Tibial artery (tissue), 4 donors: ENCODE measurements around the gene ITGB3BP.

Source experiments
- DNase-seq, 2 donors: peaks; one replicate each; pipeline ENCODE4 v3.0.0-alpha.2; 2019
- H3K27ac ChIP-seq, 2 donors: fragments of 200-600 bp; sonication (generic) in 1 of 2; 1 replicate in 1 of 2; 2 replicates in 1 of 2; pipeline ENCODE4 v1.5.1; 2018 to 2019; ENCODE audit warnings: mild to moderate bottlenecking in 1 of 2
- H3K27me3 ChIP-seq, 2 donors: fragments of 200-600 bp; sonication (generic) in 1 of 2; one replicate each; pipeline versions ENCODE4 v1.5.1 to v1.6.0; 2016 to 2019
- H3K36me3 ChIP-seq, 3 donors: fragments of 200-600 bp; sonication (generic) in 2 of 3; one replicate each; pipeline ENCODE4 v1.5.1; 2016 to 2019; ENCODE audit warnings: mild to moderate bottlenecking in 2 of 3
- H3K4me1 ChIP-seq, 4 donors: fragments of 200-600 bp; sonication (generic) in 2 of 4; 1 replicate in 3 of 4; 2 replicates in 1 of 4; pipeline ENCODE4 v1.5.1; 2016 to 2019
- H3K4me3 ChIP-seq, 2 donors: fragments of 200-600 bp; sonication (generic) in 1 of 2; 1 replicate in 1 of 2; 2 replicates in 1 of 2; pipeline ENCODE4 v1.5.1; 2018 to 2019; ENCODE audit warnings: mild to moderate bottlenecking in 2 of 2
- H3K9me3 ChIP-seq, 3 donors: fragments of 200-600 bp; sonication (generic) in 1 of 3; one replicate each; pipeline ENCODE4 v1.5.1; 2016 to 2019
- intact Hi-C: fragments of 100-400 bp; cut with DNase I; formaldehyde crosslinking; loops from one replicate; pipeline ENCODE4 v1.15.0; 2023; ENCODE audit warnings: low total_unique reads
- TF ChIP-seq, protein P1 (sequence below), 2 experiments: fragments of 200-600 bp in 1 of 2; fragments of 450-650 bp in 1 of 2; IDR thresholded peaks; one replicate each; pipeline ENCODE4 v1.5.1; 2017 to 2019; ENCODE audit warnings: antibody characterized with exemption in 2 of 2, mild to moderate bottlenecking in 1 of 2, moderate library complexity in 1 of 2

The ITGB3BP gene

GRCh38 chr1:63545780-63546179, 22.8 kb upstream of the ITGB3BP start:
- no peak overlapping the region for H3K27ac ChIP-seq
- H3K9me3 ChIP-seq, result no peaks in the 10 kb centered on the region
- no peaks in the 10 kb centered on the region for H3K27me3 ChIP-seq
- H3K4me1 ChIP-seq, result no peaks in the 10 kb centered on the region
- TF ChIP-seq, protein P1, sequence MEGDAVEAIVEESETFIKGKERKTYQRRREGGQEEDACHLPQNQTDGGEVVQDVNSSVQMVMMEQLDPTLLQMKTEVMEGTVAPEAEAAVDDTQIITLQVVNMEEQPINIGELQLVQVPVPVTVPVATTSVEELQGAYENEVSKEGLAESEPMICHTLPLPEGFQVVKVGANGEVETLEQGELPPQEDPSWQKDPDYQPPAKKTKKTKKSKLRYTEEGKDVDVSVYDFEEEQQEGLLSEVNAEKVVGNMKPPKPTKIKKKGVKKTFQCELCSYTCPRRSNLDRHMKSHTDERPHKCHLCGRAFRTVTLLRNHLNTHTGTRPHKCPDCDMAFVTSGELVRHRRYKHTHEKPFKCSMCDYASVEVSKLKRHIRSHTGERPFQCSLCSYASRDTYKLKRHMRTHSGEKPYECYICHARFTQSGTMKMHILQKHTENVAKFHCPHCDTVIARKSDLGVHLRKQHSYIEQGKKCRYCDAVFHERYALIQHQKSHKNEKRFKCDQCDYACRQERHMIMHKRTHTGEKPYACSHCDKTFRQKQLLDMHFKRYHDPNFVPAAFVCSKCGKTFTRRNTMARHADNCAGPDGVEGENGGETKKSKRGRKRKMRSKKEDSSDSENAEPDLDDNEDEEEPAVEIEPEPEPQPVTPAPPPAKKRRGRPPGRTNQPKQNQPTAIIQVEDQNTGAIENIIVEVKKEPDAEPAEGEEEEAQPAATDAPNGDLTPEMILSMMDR (IDR thresholded peaks at IDR 0.05), result no peak
- H3K4me3 ChIP-seq, result no peak overlapping the region
- peaks cover 3 to 20% (median 7%) of the 10 kb centered on the region in 3 donors for H3K36me3 ChIP-seq
- intact Hi-C loops, result no loop called here
- DNase-seq, result no peak

DNA sequence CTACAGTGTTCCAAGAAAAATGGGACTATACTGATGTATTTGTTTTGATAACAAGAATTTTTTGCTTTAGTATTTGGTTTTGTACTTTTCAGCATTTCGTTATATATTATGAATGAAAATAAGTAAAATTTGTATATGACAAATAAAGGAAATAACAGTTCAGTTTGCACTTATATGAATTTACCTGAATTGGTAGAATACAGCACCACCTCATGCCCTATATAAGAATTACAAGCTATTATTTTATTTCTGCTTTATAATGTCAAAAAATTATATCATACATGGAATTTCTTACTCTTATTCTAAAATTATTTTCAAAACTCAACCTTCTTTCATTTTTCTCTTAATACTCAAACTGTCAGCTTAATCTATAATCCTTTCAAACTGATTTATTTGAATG, 14.9 kb upstream of the ITGB3BP start:
- DNase-seq, result no peak
- no peaks in the 10 kb centered on the region for H3K27me3 ChIP-seq
- no peaks in the 10 kb centered on the region for H3K9me3 ChIP-seq
- H3K36me3 ChIP-seq, result peaks cover 5 to 13% (median 7%) of the 10 kb centered on the region in 3 donors
- H3K4me1 ChIP-seq, result no peaks in the 10 kb centered on the region
- TF ChIP-seq, protein P1 (IDR thresholded peaks at IDR 0.05), result no peak
- intact Hi-C loops, result no loop called here
- H3K4me3 ChIP-seq, result no peak overlapping the region
- no peak overlapping the region for H3K27ac ChIP-seq

GRCh38 chr1:63537006-63537405, 14.0 kb upstream of the ITGB3BP start:
- intact Hi-C loops, result no loop called here
- TF ChIP-seq, protein P1 (IDR thresholded peaks at IDR 0.05), result no peak
- Histone ChIP-seq H3K9me3 (no peaks in the 10 kb centered on the region), H3K4me1 (no peaks in the 10 kb centered on the region), H3K4me3 (no peak overlapping the region), H3K36me3 (peaks cover 5 to 20% (median 10%) of the 10 kb centered on the region in 3 donors), H3K27me3 (no peaks in the 10 kb centered on the region), H3K27ac (no peak overlapping the region)
- no peak for DNase-seq

DNA sequence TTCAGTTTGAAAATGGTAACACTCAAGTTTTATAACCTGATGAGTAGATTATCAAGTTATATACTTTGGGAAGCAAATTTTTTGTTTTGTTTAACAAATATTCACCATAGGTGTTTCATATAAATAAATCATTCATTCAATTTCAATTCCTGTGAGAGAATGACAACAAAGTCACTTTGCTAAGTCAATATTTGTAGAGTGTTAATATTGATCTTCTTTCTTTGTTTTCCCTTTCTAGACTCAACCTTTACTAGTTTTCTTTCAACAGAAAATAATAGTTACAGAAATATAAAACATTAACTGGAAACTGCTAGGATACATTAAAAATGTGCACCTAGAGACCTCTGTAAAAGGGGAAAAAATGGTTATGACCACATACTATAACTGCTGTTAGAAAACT, 11.4 kb upstream of the ITGB3BP start:
- intact Hi-C loops, result no loop called here
- H3K36me3 ChIP-seq, result peaks cover 5 to 13% (median 10%) of the 10 kb centered on the region in 3 donors
- TF ChIP-seq, protein P1 (IDR thresholded peaks at IDR 0.05), result no peak
- H3K4me3 ChIP-seq, result no peak overlapping the region
- no peaks in the 10 kb centered on the region for H3K9me3 ChIP-seq
- H3K27me3 ChIP-seq, result no peaks in the 10 kb centered on the region
- no peaks in the 10 kb centered on the region for H3K4me1 ChIP-seq
- no peak overlapping the region for H3K27ac ChIP-seq
- DNase-seq, result no peak

- TF ChIP-seq, protein P1 (IDR thresholded peaks at IDR 0.05), result no peak
- Histone ChIP-seq H3K27ac (no peak overlapping the region), H3K36me3 (peaks cover 5 to 13% (median 10%) of the 10 kb centered on the region in 3 donors), H3K4me1 (no peaks in the 10 kb centered on the region), H3K4me3 (no peak overlapping the region), H3K27me3 (no peaks in the 10 kb centered on the region), H3K9me3 (no peaks in the 10 kb centered on the region)
- intact Hi-C loops, result no loop called here
- DNase-seq, result no peak
These were observed 10.9 kb upstream of the ITGB3BP start for GRCh38 chr1:63533931-63534330.

GRCh38 chr1:63532727-63533126, 9.7 kb upstream of the ITGB3BP start:
- H3K27ac ChIP-seq, result no peak overlapping the region
- DNase-seq, result no peak
- H3K9me3 ChIP-seq, result no peaks in the 10 kb centered on the region
- intact Hi-C loops, result no loop called here
- TF ChIP-seq, protein P1 (IDR thresholded peaks at IDR 0.05), result no peak
- no peaks in the 10 kb centered on the region for H3K4me1 ChIP-seq
- H3K27me3 ChIP-seq, result no peaks in the 10 kb centered on the region
- H3K36me3 ChIP-seq, result peaks cover 5 to 13% (median 10%) of the 10 kb centered on the region in 3 donors
- no peak overlapping the region for H3K4me3 ChIP-seq
